H9 (cell line): ENCODE data around the gene MGLL. TPM values are rescaled to one million over a fixed set of nuclear protein-coding genes. Genes with fewer than 3 reads are reported as not detected.

Source experiments
- DNase-seq: peaks from one replicate; pipeline ENCODE4 v3.0.0-alpha.2; 2017
- H2AFZ ChIP-seq: one replicate; pipeline ENCODE4 v1.6.1; 2013; ENCODE audit warnings: mild to moderate bottlenecking, low read length, control low read depth, moderate library complexity
- H2AK5ac ChIP-seq: 2 replicates; pipeline ENCODE4 v1.6.1; 2013; ENCODE audit warnings: low read length, control low read depth, mixed read lengths; ENCODE audit not compliant: insufficient read length
- H2BK120ac ChIP-seq: one replicate; pipeline ENCODE4 v1.6.1; 2013; ENCODE audit warnings: low read depth, mild to moderate bottlenecking, low read length, control low read depth, inconsistent platforms; ENCODE audit not compliant: poor library complexity, severe bottlenecking
- H2BK12ac ChIP-seq: 2 replicates; pipeline ENCODE4 v1.6.1; 2013; ENCODE audit warnings: low read length, control low read depth, mixed read lengths, low read depth; ENCODE audit not compliant: insufficient read length
- H2BK15ac ChIP-seq: 2 replicates; pipeline ENCODE4 v1.6.1; 2013; ENCODE audit warnings: low read depth, low read length, control low read depth
- H2BK20ac ChIP-seq: one replicate; pipeline ENCODE4 v1.6.1; 2013; ENCODE audit warnings: low read depth, mild to moderate bottlenecking, low read length, control low read depth, inconsistent platforms; ENCODE audit not compliant: poor library complexity, severe bottlenecking
- H2BK5ac ChIP-seq: 2 replicates; pipeline ENCODE4 v1.6.1; 2013; ENCODE audit warnings: low read length, control low read depth, mixed read lengths; ENCODE audit not compliant: insufficient read length
- H3K14ac ChIP-seq: 2 replicates; pipeline ENCODE4 v1.6.1; 2013; ENCODE audit warnings: low read length, control low read depth; ENCODE audit not compliant: insufficient read depth
- H3K18ac ChIP-seq: 2 replicates; pipeline ENCODE4 v1.6.1; 2013; ENCODE audit warnings: low read depth, mild to moderate bottlenecking, mixed read lengths, low read length, control low read depth; ENCODE audit not compliant: insufficient read length
- H3K23ac ChIP-seq: 2 replicates; pipeline ENCODE4 v1.6.1; 2013; ENCODE audit warnings: low read length, control low read depth, mixed read lengths, low read depth; ENCODE audit not compliant: insufficient read length
- H3K23me2 ChIP-seq: 2 replicates; pipeline ENCODE4 v1.6.1; 2013; ENCODE audit warnings: low read depth, mild to moderate bottlenecking, mixed read lengths, low read length, control low read depth; ENCODE audit not compliant: insufficient read length, poor library complexity, severe bottlenecking
- H3K27ac ChIP-seq: 2 replicates; pipeline ENCODE4 v1.5.1; 2013; ENCODE audit warnings: low read length, control low read depth, mixed read lengths, low read depth; ENCODE audit not compliant: insufficient read length
- H3K27me3 ChIP-seq: 2 replicates; pipeline ENCODE4 v1.6.1; 2013; ENCODE audit warnings: low read length, control low read depth, inconsistent platforms; ENCODE audit not compliant: insufficient read depth
- H3K4ac ChIP-seq: 2 replicates; pipeline ENCODE4 v1.6.1; 2013; ENCODE audit warnings: low read depth, mild to moderate bottlenecking, control low read depth, inconsistent platforms, low read length, moderate library complexity
- H3K4me1 ChIP-seq: 2 replicates; pipeline ENCODE4 v1.6.1; 2013; ENCODE audit warnings: low read length, control low read depth, inconsistent platforms; ENCODE audit not compliant: insufficient read depth
- H3K4me2 ChIP-seq: 2 replicates; pipeline ENCODE4 v1.6.1; 2013; ENCODE audit warnings: low read length, control low read depth, mixed read lengths; ENCODE audit not compliant: insufficient read length, insufficient read depth
- H3K56ac ChIP-seq: 2 replicates; pipeline ENCODE4 v1.6.1; 2013; ENCODE audit warnings: low read depth, mild to moderate bottlenecking, mixed read lengths, low read length, control low read depth; ENCODE audit not compliant: insufficient read length
- H3K79me1 ChIP-seq: 2 replicates; pipeline ENCODE4 v1.6.1; 2013; ENCODE audit warnings: low read depth, mild to moderate bottlenecking, moderate library complexity, low read length, control low read depth, inconsistent platforms; ENCODE audit not compliant: insufficient read depth, poor library complexity, severe bottlenecking
- H3K79me2 ChIP-seq: 2 replicates; pipeline ENCODE4 v1.6.1; 2013; ENCODE audit warnings: low read length, control low read depth, inconsistent platforms; ENCODE audit not compliant: insufficient read depth
- H3K9ac ChIP-seq: 2 replicates; pipeline ENCODE4 v1.6.1; 2013; ENCODE audit warnings: low read length, control low read depth, mixed read lengths; ENCODE audit not compliant: insufficient read length; ENCODE audit errors: extremely low read depth
- H3K9me3 ChIP-seq: one replicate; pipeline ENCODE4 v1.6.1; 2013; ENCODE audit warnings: low read depth, low read length, inconsistent platforms; ENCODE audit not compliant: control insufficient read depth
- H3T11ph ChIP-seq: one replicate; pipeline ENCODE4 v1.6.1; 2013; ENCODE audit warnings: mild to moderate bottlenecking, low read length, control low read depth, inconsistent platforms
- H4K20me1 ChIP-seq: one replicate; pipeline ENCODE4 v1.6.1; 2013; ENCODE audit not compliant: control insufficient read depth, insufficient read length, insufficient read depth
- H4K5ac ChIP-seq: 2 replicates; pipeline ENCODE4 v1.6.1; 2013; ENCODE audit warnings: low read depth, mild to moderate bottlenecking, mixed read lengths, low read length, control low read depth; ENCODE audit not compliant: insufficient read length
- H4K8ac ChIP-seq: replicated peaks from 2 replicates; pipeline ENCODE4 v1.6.1; 2013; ENCODE audit warnings: low read length, control low read depth, mixed read lengths, low read depth; ENCODE audit not compliant: insufficient read length
- H4K91ac ChIP-seq: 2 replicates; pipeline ENCODE4 v1.6.1; 2013; ENCODE audit warnings: low read depth, mild to moderate bottlenecking, moderate library complexity, mixed read lengths, low read length, control low read depth; ENCODE audit not compliant: insufficient read length
- H3K27ac Mint-ChIP-seq, 3 experiments: 2 replicates in 2 of 3; 3 replicates in 1 of 3; pipeline ENCODE4 v1.8.0; 2020 to 2021; ENCODE audit warnings: mixed read lengths in 3 of 3, mild to moderate bottlenecking in 1 of 3, moderate library complexity in 1 of 3
- H3K27me3 Mint-ChIP-seq: 2 replicates; pipeline ENCODE4 v1.8.0; 2021; ENCODE audit warnings: low read depth, mild to moderate bottlenecking, moderate library complexity, mixed read lengths
- H3K36me3 Mint-ChIP-seq, 3 experiments: 2 replicates in 2 of 3; 3 replicates in 1 of 3; pipeline ENCODE4 v1.8.0; 2020 to 2021; ENCODE audit warnings: low read depth in 3 of 3, mixed read lengths in 3 of 3; ENCODE audit not compliant: insufficient read depth in 1 of 3
- H3K4me1 Mint-ChIP-seq, 2 experiments: 2 replicates each; pipeline ENCODE4 v1.8.0; 2020; ENCODE audit warnings: mixed read lengths in 2 of 2
- H3K4me3 Mint-ChIP-seq, 2 experiments: 2 replicates in 1 of 2; 3 replicates in 1 of 2; pipeline ENCODE4 v1.8.0; 2020 to 2021; ENCODE audit warnings: mild to moderate bottlenecking in 2 of 2, mixed read lengths in 2 of 2, moderate library complexity in 1 of 2
- H3K9me3 Mint-ChIP-seq, 2 experiments: 2 replicates in 1 of 2; 3 replicates in 1 of 2; pipeline ENCODE4 v1.8.0; 2020; ENCODE audit warnings: mild to moderate bottlenecking in 2 of 2, mixed read lengths in 2 of 2, moderate library complexity in 1 of 2
- CTCF ChIP-seq: fragments of 200-600 bp; sonication (generic); conservative IDR thresholded peaks from 3 replicates; pipeline ENCODE4 v1.8.0; 2021; ENCODE audit warnings: antibody characterized with exemption, mild to moderate bottlenecking
- WGBS: extraction: QIAGEN DNeasy Blood & Tissue Kit; methylation state at CpG from one replicate; pipeline ENCODE4 v1.1.7; 2013; ENCODE audit warnings: missing lambda C conversion rate, low lambda C conversion rate, mixed read lengths; ENCODE audit not compliant: insufficient read length; ENCODE audit errors: extremely low coverage; 5-methylcytosine and 5-hydroxymethylcytosine counted together
- total RNA-seq: library from RNA; stranded (reverse); gene quantifications from 2 replicates; pipeline ENCODE4 v1.2.1, GENCODE V29; 2021

The MGLL gene
- total RNA-seq, 1 experiment from 2014 or later, result 0.11 TPM

DNA sequence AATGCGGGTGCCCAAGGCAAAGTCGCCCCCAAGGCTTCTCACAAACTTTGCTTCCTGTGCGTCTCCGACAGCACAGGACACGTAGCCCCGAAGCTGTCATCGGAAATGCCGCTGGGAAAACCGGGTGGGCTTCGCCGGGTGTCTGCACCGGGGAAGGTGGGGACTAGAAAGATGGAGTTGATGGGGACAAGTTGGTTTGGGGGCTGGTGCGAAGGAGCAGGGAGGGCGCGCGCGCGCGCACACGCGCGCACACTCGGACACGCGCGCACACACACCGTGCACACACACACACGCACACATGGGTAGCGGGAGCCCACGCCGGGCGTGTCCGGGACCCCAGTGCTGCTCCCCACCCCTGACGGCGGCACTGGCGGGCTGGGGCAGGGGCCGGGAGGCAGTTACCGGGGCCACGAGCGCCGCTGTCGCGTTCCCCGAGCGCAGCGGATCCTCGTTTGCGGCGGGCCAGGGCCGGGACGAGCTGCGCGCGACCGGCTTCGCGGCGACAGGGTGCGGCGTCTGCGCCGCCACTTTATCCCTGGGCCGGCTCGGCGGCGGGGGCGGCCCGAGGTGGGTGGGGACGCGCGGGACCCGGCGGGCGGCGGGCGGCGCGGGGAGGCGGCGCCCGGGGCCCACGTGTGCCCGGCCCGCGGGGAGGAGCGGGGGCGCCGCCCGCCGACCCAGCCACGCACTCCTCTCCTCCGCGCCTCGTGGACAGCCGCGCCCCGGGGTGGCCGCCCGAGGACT lies 539 bp upstream of the MGLL start:
- Histone ChIP-seq H2BK20ac (no peak overlapping the region), H2BK15ac (no peak overlapping the region), H4K8ac (no peak overlapping the region), H2AFZ (no peak overlapping the region), H2BK5ac (no peak overlapping the region), H2BK120ac (no peak overlapping the region), H3K4me1 (no peaks in the 10 kb centered on the region), H3K18ac (no peak overlapping the region), H3K79me2 (no peaks in the 10 kb centered on the region), H3K23me2 (peaks cover 6% of the 10 kb centered on the region), H3T11ph (no peak overlapping the region), H2BK12ac (no peak overlapping the region), H2AK5ac (no peak overlapping the region), H3K79me1 (no peaks in the 10 kb centered on the region), H3K4ac (no peak overlapping the region), H4K20me1 (no peaks in the 10 kb centered on the region), H3K27ac (no peak overlapping the region), H4K91ac (no peak overlapping the region), H3K4me2 (peak overlapping the region; percentile 82), H3K14ac (0 out of 2 replicates have a peak overlapping the region, but pooled peaks have one; percentile 63), H3K27me3 (peaks cover 10% of the 10 kb centered on the region), H4K5ac (no peak overlapping the region), H3K56ac (no peak overlapping the region), H3K9ac (no peak overlapping the region), H3K23ac (no peak overlapping the region), H3K9me3 (no peaks in the 10 kb centered on the region)
- H3K4me1 Mint-ChIP-seq, result peaks cover 23 to 24% of the 10 kb centered on the region in 2 experiments
- H3K27me3 Mint-ChIP-seq, result peaks cover 55% of the 10 kb centered on the region
- peaks cover 3 to 8% of the 10 kb centered on the region in 2 experiments; a peak in 4 of 5 replicates for H3K9me3 Mint-ChIP-seq
- H3K27ac Mint-ChIP-seq, result no peak overlapping the region
- no CpG with 5 or more reads among the region's 99 CpGs for WGBS
- H3K4me3 Mint-ChIP-seq, result peak overlapping the region; percentile 80 to 89
- no peak for DNase-seq
- no peak for TF ChIP-seq CTCF
- no peaks in the 10 kb centered on the region; a peak in 1 of 7 replicates for H3K36me3 Mint-ChIP-seq
